ENCODE measurements around the gene ACTR1A.
A peak's percentile ranks its signal among the peaks of the same experiment; 100 is the strongest.

Gene ACTR1A

DNA sequence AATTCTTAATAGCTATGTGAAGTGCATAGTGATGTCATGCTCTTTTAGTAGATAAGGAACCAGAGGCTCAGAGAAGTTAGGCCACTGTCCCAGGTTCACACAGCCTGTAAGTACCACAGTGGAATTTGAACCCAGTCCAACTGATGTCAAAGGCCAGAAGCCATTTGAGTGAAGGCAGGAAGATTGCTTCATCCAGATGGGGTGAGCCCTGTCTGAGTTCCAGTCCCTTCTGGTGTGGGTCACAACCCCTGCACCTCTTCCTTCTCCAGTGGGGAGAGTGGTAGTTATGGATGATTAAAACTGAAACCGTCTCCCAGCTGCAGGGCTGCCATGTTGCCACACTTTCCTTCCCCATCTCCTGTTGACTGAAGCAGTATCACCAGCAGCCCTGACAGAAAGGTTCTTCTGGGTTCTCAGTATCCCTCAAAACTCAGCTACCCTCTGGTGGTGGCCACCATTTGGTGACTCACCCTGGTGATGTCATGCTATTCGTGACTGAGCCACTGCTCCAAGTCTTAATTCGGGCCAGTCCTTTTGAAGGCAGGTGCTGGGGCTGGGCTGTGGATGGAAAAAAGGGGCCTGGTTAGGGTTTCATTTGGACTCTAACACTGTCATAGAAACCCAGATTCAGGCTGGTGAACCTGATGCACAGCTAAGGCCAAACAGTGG is 49.7 kb downstream of the ACTR1A start:
- Histone ChIP-seq H3K27me3 (ENCODE audit: control insufficient read depth in 1 of 2, insufficient read depth in 2 of 2, low read length in 2 of 2) (no peaks in the 10 kb centered on the region), H3K4me1 (ENCODE audit: control insufficient read depth, insufficient read depth, low read length) (peaks cover 13% of the 10 kb centered on the region), H3K4me3 (ENCODE audit: low read length in 2 of 2) (no peak overlapping the region), H3K27ac (ENCODE audit: low read length) (peak overlapping the region; percentile 37), H3K36me3 (ENCODE audit: control insufficient read depth in 2 of 2, insufficient read depth in 2 of 2, low read length in 2 of 2) (no peaks in the 10 kb centered on the region), H3K9me3 (ENCODE audit: control insufficient read depth in 2 of 2, low read length in 2 of 2) (no peaks in the 10 kb centered on the region), H3K9ac (ENCODE audit: low read length in 2 of 2) (no peak overlapping the region)

DNA sequence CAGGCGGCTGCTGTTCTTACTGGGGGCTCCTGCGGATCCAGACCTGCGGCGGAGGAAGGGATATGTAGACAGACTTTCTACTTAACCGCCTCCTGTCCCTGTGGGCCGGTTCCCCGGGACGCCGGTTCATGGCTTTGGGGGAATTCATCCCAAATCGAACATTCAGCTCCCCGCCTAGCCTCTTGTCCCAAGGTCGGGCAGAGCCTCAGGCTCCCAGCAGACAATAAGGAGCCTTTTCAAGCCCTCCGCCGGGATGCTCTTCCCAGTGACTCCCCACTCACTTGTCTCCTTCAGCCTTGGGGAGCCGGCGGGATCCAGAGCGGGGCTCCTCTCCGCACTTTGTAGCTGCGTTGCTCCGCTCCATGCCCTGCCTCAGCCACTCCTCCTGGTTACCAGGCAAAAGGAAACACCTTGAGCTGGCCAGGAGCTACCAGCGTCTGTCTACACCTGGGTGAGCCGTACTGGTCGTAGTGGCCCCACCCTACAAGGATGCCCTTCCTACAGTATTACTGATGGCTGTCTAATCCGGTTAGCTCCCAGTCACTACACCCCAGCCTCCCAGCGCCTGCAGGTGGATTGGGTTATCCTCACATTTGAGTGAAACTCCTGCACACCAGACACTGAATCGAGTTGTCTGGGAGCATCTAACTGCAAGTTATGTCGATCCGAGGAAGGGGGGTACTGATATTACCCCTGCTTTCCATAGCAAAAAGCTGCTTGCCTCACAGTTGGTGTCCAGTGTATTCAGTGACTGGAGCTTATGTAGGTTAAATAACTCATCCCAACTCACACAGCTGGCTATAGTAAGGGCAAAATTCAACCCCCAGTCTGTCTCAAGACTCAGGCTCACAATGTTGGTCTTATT is 51.2 kb downstream of the ACTR1A start, which contains the start of gene C10orf95:
Gene C10orf95, minus strand, starts transcription at position 439 of the 865 bp plus-strand sequence. CDS start 450 bp downstream, outside the sequence.
- peak within 1 kb of the TSS; percentile 60 for H3K27ac ChIP-seq (ENCODE audit: low read length)
- peak within 1 kb of the TSS; percentile 87 to 95 for H3K4me3 ChIP-seq (ENCODE audit: low read length in 2 of 2)
- peaks cover 13% of the 10 kb centered on the region for H3K4me1 ChIP-seq (ENCODE audit: control insufficient read depth, insufficient read depth, low read length)
- H3K36me3 ChIP-seq (ENCODE audit: control insufficient read depth in 2 of 2, insufficient read depth in 2 of 2, low read length in 2 of 2): no peaks in the 10 kb centered on the region
- H3K9me3 ChIP-seq (ENCODE audit: control insufficient read depth in 2 of 2, low read length in 2 of 2): no peaks in the 10 kb centered on the region
- no peaks in the 10 kb centered on the region for H3K27me3 ChIP-seq (ENCODE audit: control insufficient read depth in 1 of 2, insufficient read depth in 2 of 2, low read length in 2 of 2)
- peak within 1 kb of the TSS; percentile 58 to 83 for H3K9ac ChIP-seq (ENCODE audit: low read length in 2 of 2)

DNA sequence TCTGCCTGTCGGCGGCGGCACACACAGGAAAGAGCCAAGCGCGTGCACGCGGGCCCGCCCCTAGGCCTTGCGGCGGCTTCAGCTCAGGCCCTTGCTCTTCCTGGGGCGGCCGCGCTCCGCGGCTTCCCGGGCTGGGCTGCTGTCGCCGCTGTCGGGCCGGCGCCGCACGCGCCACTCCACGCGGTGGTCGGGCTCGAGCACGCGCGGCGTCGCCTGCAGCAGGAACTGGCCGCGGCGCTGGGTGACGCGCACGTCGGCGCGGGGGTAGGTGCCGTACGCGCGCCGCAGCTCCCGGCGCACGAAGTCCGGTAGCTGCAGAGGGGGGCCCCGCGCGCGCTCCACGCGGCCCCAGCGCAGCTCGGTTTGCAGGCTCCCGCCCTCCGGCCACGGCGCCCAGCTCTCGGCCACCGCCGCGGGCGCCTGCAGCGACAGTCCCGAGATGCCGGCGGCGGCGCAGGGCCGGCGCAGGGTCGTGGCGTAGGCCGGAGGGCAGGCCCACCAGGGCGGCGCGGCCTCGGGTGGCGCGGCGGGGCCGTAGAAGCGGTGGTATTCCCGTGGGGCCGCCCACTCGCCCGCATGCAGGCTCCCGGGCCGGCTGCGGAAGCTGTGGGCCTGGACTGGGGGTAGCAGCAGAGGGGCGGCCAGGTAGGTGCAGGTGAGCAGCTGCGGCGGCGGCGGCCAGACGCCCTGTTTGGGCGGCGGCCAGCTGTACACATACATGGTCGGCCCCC is 52.0 kb downstream of the ACTR1A start:
- Histone ChIP-seq H3K27ac (ENCODE audit: low read length) (peak overlapping the region; percentile 60), H3K4me3 (ENCODE audit: low read length in 2 of 2) (peak overlapping the region; percentile 87 to 95), H3K27me3 (ENCODE audit: control insufficient read depth in 1 of 2, insufficient read depth in 2 of 2, low read length in 2 of 2) (no peaks in the 10 kb centered on the region)

DNA sequence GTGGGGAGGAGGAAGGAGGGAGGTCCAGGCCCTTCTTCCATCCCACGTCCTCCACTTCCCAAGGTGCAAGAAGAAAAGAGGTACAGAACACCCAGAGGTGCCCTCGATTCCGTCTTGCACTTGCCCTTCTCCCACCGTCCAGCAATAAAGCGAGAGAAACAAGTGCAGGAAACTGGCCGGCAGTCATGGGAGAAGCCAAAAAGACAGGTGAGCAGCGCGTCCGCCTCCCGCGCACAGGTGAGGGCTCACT is 52.5 kb downstream of the ACTR1A start:
- no peak overlapping the region for H3K27ac ChIP-seq (ENCODE audit: low read length)
- H3K9me3 ChIP-seq (ENCODE audit: control insufficient read depth in 2 of 2, low read length in 2 of 2): no peaks in the 10 kb centered on the region
- peak overlapping the region; percentile 87 to 95 for H3K4me3 ChIP-seq (ENCODE audit: low read length in 2 of 2)
- no peaks in the 10 kb centered on the region for H3K27me3 ChIP-seq (ENCODE audit: control insufficient read depth in 1 of 2, insufficient read depth in 2 of 2, low read length in 2 of 2)
- H3K9ac ChIP-seq (ENCODE audit: low read length in 2 of 2): peak overlapping the region; percentile 79 to 83
- no peaks in the 10 kb centered on the region for H3K36me3 ChIP-seq (ENCODE audit: control insufficient read depth in 2 of 2, insufficient read depth in 2 of 2, low read length in 2 of 2)
- peaks cover 13% of the 10 kb centered on the region for H3K4me1 ChIP-seq (ENCODE audit: control insufficient read depth, insufficient read depth, low read length)

More for the DNA sequence above, 52.0 kb downstream of the ACTR1A start:
- Histone ChIP-seq H3K9ac (ENCODE audit: low read length in 2 of 2) (peak overlapping the region; percentile 79 to 83), H3K4me1 (ENCODE audit: control insufficient read depth, insufficient read depth, low read length) (peaks cover 13% of the 10 kb centered on the region), H3K36me3 (ENCODE audit: control insufficient read depth in 2 of 2, insufficient read depth in 2 of 2, low read length in 2 of 2) (no peaks in the 10 kb centered on the region), H3K9me3 (ENCODE audit: control insufficient read depth in 2 of 2, low read length in 2 of 2) (no peaks in the 10 kb centered on the region)

DNA sequence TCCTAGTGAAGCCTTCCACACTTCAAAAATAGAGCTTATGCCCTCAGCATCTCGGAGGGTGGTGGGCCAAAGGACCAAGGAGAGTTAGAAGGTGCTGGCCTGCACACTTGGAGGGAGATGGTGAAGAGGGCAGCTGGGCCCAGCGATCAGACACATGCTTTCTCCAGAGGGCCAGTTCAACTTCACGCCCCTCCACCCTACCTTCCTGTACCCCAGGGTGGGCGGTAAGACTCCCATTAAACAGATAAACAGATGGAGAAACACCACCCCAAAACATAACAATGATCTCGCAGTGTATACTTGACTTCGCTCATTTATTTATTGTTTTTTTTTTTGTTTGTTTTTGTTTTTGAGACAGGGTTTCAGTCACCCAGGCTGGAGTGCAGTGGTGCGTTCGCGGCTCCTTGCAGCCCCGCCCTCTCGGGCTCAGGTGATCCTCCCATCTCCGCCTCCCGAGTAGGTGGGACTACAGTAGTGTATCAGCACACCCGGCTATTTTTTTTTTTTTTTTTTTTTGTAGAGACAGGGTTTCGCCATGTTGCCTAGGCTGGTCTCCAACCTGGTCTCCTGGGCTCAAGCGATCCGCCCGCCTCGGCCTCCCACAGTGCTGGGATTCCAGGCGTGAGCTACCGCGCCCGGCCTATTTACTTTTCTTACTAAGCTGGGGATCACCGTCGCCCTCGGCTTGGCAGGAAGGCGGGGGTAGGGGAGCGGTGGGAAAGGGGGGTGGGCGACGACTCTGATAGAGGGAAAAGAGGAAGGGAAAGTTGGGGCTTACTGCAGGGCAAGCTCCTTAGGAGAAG is 53.0 kb downstream of the ACTR1A start:
- H3K36me3 ChIP-seq (ENCODE audit: control insufficient read depth in 2 of 2, insufficient read depth in 2 of 2, low read length in 2 of 2): no peaks in the 10 kb centered on the region

DNA sequence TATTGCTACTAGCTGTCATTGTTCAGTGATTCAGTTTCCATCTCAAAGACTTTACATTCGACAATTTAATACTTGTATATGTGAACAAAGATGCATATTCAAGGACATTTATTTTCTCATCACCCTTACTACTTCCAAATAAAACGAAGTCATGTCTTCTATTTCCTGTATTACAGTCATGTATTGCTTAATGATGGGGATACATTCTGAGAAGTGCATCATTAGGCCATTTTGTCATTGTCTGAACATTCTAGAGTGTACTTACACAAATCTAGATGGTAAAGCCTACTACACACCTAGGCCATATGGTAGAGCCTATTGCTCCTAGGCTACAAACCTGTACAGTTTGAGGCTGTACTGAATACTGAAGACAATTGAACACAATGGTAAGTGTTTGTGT is 57.7 kb downstream of the ACTR1A start:
- Histone ChIP-seq H3K27me3 (ENCODE audit: control insufficient read depth in 1 of 2, insufficient read depth in 2 of 2, low read length in 2 of 2) (no peaks in the 10 kb centered on the region), H3K27ac (ENCODE audit: low read length) (no peak overlapping the region), H3K4me1 (ENCODE audit: control insufficient read depth, insufficient read depth, low read length) (no peaks in the 10 kb centered on the region), H3K9ac (ENCODE audit: low read length in 2 of 2) (no peak overlapping the region), H3K36me3 (ENCODE audit: control insufficient read depth in 2 of 2, insufficient read depth in 2 of 2, low read length in 2 of 2) (no peaks in the 10 kb centered on the region), H3K4me3 (ENCODE audit: low read length in 2 of 2) (no peak overlapping the region), H3K9me3 (ENCODE audit: control insufficient read depth in 2 of 2, low read length in 2 of 2) (no peaks in the 10 kb centered on the region)

More for the DNA sequence above, 53.0 kb downstream of the ACTR1A start:
- H3K9ac ChIP-seq (ENCODE audit: low read length in 2 of 2): peak overlapping the region; percentile 79 to 83
- H3K4me3 ChIP-seq (ENCODE audit: low read length in 2 of 2): peak overlapping the region; percentile 87 to 95
- no peaks in the 10 kb centered on the region for H3K9me3 ChIP-seq (ENCODE audit: control insufficient read depth in 2 of 2, low read length in 2 of 2)
- peaks cover 13% of the 10 kb centered on the region for H3K4me1 ChIP-seq (ENCODE audit: control insufficient read depth, insufficient read depth, low read length)
- no peak overlapping the region for H3K27ac ChIP-seq (ENCODE audit: low read length)
- H3K27me3 ChIP-seq (ENCODE audit: control insufficient read depth in 1 of 2, insufficient read depth in 2 of 2, low read length in 2 of 2): no peaks in the 10 kb centered on the region

DNA sequence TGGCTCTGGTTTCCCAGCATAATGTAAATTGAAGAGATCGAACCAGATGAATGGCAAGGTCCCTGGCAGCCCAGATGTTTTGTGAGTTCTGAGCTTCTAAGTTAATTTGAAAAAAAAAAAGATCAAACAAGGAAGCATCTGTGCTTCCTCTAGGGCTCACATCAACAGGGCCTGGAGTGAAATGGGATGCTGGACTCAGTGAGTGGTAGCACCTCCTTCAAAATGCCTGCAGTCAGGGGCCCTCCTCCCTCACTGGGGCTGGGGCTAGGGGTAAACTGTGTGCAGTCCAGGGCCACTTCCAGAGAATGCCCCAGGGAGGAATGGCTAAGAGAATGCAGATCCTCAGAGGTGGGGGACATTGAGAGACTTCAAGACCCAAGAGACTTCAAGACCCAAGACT is 64.1 kb downstream of the ACTR1A start:
- Histone ChIP-seq H3K4me1 (ENCODE audit: control insufficient read depth, insufficient read depth, low read length) (peaks cover 2% of the 10 kb centered on the region), H3K27me3 (ENCODE audit: control insufficient read depth in 1 of 2, insufficient read depth in 2 of 2, low read length in 2 of 2) (peaks cover 14% of the 10 kb centered on the region in 2 donors), H3K27ac (ENCODE audit: low read length) (no peak overlapping the region), H3K9me3 (ENCODE audit: control insufficient read depth in 2 of 2, low read length in 2 of 2) (no peaks in the 10 kb centered on the region), H3K36me3 (ENCODE audit: control insufficient read depth in 2 of 2, insufficient read depth in 2 of 2, low read length in 2 of 2) (no peaks in the 10 kb centered on the region), H3K4me3 (ENCODE audit: low read length in 2 of 2) (no peak overlapping the region), H3K9ac (ENCODE audit: low read length in 2 of 2) (no peak overlapping the region)

DNA sequence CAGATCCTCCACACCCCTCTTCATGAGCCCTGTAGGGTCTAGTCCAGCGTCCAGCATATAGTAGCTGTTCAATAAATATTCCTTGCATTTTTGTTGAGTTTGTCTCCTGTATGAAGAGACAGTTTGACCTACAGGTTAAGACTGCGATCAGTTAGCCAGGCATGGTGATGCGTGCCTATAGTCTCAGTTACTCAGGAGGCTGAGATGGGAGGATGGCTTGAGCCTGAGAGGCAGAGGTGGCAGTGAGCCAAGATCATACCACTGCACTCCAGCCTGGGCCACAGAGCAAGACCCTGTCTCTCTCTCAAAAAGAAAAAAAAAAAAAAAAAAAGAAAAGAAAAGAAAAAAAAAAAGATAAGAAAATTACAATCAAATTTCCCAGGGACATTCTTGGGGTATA is 65.0 kb downstream of the ACTR1A start:
- no peaks in the 10 kb centered on the region for H3K9me3 ChIP-seq (ENCODE audit: control insufficient read depth in 2 of 2, low read length in 2 of 2)
- no peak overlapping the region for H3K27ac ChIP-seq (ENCODE audit: low read length)
- H3K36me3 ChIP-seq (ENCODE audit: control insufficient read depth in 2 of 2, insufficient read depth in 2 of 2, low read length in 2 of 2): no peaks in the 10 kb centered on the region
- no peak overlapping the region for H3K4me3 ChIP-seq (ENCODE audit: low read length in 2 of 2)
- H3K9ac ChIP-seq (ENCODE audit: low read length in 2 of 2): no peak overlapping the region
- peaks cover 14% of the 10 kb centered on the region in 2 donors for H3K27me3 ChIP-seq (ENCODE audit: control insufficient read depth in 1 of 2, insufficient read depth in 2 of 2, low read length in 2 of 2)
- H3K4me1 ChIP-seq (ENCODE audit: control insufficient read depth, insufficient read depth, low read length): peaks cover 2% of the 10 kb centered on the region

DNA sequence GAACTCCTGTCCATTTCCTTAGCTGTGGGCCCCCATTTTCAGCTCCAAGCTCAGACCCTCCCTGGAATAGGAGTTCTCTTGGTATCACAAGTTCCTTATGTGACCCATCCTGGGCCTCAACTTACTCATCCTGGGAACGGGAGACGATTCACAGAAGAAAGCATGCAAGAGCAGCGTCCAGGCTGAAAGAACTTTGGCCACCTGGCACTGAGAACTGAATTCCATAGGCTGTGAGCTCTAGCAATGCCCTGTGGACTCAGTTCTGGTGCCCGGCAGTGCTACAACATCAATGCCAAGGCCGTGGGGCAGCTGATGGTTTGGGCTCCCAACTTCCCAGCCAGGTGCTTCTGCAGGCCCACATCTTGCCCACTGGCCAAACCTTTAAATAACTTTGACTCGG is 66.2 kb downstream of the ACTR1A start:
- Histone ChIP-seq H3K9ac (ENCODE audit: low read length in 2 of 2) (no peak overlapping the region), H3K27me3 (ENCODE audit: control insufficient read depth in 1 of 2, insufficient read depth in 2 of 2, low read length in 2 of 2) (peaks cover 14% of the 10 kb centered on the region in 2 donors), H3K9me3 (ENCODE audit: control insufficient read depth in 2 of 2, low read length in 2 of 2) (no peaks in the 10 kb centered on the region), H3K27ac (ENCODE audit: low read length) (no peak overlapping the region), H3K4me3 (ENCODE audit: low read length in 2 of 2) (no peak overlapping the region), H3K36me3 (ENCODE audit: control insufficient read depth in 2 of 2, insufficient read depth in 2 of 2, low read length in 2 of 2) (no peaks in the 10 kb centered on the region), H3K4me1 (ENCODE audit: control insufficient read depth, insufficient read depth, low read length) (peaks cover 11% of the 10 kb centered on the region)

Data from stomach smooth muscle (tissue), 2 donors.